ENCODE measurements around the gene CEPT1. TPM values are rescaled to one million over a fixed set of nuclear protein-coding genes. Genes with fewer than 3 reads are reported as not detected.
"Not testable (repeated sequence)": the region's sequence is repeated elsewhere in the genome, so short reads cannot be mapped to it uniquely, and the experiment has no call there.

The CEPT1 gene
- 34.0 and 40.7 TPM in 2 replicates for total RNA-seq (ENCODE audit: low replicate concordance)

DNA sequence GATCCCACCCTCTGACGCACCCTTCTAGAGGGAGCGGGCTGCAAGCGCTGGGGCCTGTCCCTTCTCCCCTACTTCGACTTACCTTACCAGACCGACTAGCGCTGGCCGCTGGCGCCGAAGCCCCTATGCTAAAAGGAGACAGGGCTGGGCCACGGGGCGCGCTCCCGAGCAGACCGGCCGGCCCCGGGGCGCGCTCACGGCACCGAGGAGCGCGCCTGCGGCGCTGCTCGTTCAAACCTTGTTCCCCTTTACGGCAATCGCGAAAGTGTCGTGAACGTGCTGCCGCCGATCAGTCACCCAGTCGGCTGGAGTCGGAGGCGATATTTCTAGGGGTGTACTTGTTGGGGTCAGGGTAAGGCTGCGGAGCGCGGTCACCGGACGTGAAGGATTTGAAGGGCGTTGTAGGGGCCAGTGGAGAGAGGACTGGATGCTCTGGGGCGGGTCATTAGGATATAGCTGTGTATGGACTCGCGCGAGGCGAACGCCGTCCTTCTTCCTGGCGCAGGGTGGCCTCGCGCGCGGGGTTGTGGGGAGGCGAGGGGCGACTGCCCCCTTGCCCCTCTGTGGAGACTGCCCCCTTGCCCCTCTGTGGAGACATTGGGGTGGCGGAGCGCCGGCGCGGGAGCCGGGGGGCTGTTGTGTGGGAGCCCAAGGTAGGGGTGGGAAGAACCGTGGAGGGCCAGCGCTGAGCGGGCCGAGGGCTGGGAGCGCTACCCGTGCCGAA lies at the start of gene CEPT1, which contains the start of gene DRAM2:
TSS of gene CEPT1 (plus strand) at position 268 of the 724 bp plus-strand sequence. CDS start 7,492 bp downstream, outside the sequence.
TSS of gene DRAM2 (minus strand) at position 138 of the 724 bp plus-strand sequence. CDS start 8,539 bp downstream, outside the sequence.
- TF ChIP-seq, protein P1, sequence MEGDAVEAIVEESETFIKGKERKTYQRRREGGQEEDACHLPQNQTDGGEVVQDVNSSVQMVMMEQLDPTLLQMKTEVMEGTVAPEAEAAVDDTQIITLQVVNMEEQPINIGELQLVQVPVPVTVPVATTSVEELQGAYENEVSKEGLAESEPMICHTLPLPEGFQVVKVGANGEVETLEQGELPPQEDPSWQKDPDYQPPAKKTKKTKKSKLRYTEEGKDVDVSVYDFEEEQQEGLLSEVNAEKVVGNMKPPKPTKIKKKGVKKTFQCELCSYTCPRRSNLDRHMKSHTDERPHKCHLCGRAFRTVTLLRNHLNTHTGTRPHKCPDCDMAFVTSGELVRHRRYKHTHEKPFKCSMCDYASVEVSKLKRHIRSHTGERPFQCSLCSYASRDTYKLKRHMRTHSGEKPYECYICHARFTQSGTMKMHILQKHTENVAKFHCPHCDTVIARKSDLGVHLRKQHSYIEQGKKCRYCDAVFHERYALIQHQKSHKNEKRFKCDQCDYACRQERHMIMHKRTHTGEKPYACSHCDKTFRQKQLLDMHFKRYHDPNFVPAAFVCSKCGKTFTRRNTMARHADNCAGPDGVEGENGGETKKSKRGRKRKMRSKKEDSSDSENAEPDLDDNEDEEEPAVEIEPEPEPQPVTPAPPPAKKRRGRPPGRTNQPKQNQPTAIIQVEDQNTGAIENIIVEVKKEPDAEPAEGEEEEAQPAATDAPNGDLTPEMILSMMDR (IDR thresholded peaks at IDR 0.05; ENCODE audit: insufficient read depth, low read length), result no peak
- H3K4me3 ChIP-seq (ENCODE audit: low read depth, low read length), result peak within 1 kb of the TSS; percentile 97
- DNase-seq (ENCODE audit: low read depth), result peak; percentile 94

DNA sequence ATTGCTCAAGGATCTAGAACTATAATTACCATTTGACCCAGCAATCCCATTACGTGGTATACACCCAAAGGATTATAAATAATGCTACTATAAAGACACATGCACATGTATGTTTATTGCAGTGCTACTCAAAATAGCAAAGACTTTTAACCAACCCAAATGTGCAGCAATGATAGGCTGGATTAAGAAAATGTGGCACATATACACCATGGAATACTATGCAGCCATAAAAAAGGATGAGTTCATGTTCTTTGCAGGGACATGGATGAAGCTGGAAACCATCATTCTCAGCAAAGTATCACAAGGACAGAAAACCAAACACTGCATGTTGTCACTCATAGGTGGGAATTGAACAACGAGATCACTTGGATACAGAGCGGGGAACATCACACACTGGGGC lies 44.6 kb upstream of the CEPT1 start:
- not testable (repeated sequence) for H3K4me3 ChIP-seq (ENCODE audit: low read depth, low read length); DNase-seq (ENCODE audit: low read depth)

DNA sequence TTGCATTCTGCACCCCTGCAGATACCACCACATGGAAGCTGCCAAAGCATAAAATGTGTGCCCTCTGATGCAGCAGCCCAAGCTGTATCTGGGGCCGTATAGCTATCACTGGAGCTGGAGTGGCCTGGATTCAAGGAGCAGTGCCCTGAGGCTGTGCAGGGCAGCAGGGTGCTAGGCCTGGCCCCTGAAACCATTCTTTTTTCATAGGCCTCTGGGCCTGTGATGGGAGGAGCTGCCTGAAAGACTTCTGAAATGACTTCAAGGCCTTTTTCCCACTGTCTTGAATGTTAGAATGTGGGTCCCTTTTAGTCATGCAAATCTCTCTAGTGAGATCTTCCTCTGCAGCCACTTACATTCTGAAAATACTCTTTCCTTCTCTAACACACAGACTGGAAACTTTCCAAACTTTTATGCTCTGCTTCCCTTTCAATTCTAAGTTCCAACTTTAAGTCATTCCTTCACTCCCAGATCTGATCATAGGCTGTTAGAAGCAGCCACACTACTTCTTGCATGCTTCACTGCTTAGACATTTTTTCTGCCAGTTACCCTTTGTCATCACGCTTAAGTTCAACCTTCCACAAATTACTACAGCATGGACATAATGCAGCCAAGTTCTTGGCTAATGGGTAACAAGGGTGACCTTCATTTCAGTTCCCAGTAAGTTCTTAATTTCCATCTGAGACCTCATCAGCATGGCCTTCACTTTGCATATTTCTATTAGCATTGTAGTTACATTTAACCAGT lies 42.5 kb upstream of the CEPT1 start:
- TF ChIP-seq, protein P1 (IDR thresholded peaks at IDR 0.05; ENCODE audit: insufficient read depth, low read length), result no peak
- DNase-seq (ENCODE audit: low read depth), result no peak
- no peak overlapping the region for H3K4me3 ChIP-seq (ENCODE audit: low read depth, low read length)

DNA sequence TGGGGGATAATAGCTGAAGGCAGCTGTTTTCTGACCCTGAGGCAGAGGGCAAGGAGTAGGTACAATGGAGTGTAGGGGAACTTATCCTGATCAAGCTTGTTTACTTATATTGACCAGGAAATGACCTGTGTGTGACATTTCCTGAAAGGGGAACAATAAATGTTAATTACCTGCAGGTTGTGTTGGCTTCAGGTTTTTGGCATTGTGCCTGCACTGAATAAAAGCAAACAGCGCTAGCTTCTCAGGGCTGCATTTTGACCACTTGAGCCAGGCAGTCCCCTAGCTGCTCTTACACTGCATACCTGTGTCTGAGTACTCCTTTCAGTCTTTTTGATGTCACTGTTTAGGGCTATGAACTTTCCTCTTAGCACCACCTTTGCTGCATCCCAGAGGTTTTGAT lies 40.7 kb upstream of the CEPT1 start:
- no peak for DNase-seq (ENCODE audit: low read depth)
- H3K4me3 ChIP-seq (ENCODE audit: low read depth, low read length), result no peak overlapping the region
- TF ChIP-seq, protein P1 (IDR thresholded peaks at IDR 0.05; ENCODE audit: insufficient read depth, low read length), result no peak

DNA sequence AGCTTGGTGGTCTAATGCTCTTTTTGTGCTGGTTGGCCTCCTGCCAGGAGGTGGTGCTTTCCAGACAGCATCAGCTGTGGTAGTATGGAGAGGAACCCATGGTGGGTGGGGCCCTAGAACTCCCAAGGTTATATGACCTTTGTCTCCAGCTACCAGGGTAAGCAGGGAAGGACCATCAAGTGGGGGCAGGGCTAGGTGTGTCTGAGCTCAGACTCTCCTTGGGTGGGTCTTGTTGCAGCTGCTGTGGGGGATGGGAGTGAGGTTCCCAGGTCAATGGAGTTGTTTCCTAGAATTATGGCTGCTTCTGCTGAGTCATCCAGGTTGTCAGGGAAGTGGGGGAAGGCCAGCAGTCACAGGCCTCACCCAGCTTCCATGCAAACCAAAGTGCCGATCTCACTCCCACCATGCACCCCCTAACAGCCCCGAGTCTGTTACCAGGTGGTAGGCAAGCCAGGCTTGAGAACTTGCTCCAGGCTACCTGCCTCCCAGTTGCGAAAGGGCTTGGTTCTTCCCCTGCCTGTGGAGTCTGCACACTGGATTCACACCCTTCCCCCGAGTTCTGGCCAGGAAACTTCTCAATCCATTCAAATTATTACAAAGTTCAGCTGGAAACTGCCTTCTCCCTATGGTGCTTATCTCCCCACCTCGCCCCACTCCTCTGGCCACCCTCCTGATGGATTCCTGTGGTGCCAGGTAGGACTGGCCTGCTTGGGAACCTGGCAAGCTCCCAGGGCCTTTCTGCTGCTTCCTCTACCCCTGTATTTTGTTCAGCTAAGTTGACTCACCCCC lies 38.0 kb upstream of the CEPT1 start:
- TF ChIP-seq, protein P1 (IDR thresholded peaks at IDR 0.05; ENCODE audit: insufficient read depth, low read length), result no peak
- H3K4me3 ChIP-seq (ENCODE audit: low read depth, low read length), result no peak overlapping the region
- no peak for DNase-seq (ENCODE audit: low read depth)

DNA sequence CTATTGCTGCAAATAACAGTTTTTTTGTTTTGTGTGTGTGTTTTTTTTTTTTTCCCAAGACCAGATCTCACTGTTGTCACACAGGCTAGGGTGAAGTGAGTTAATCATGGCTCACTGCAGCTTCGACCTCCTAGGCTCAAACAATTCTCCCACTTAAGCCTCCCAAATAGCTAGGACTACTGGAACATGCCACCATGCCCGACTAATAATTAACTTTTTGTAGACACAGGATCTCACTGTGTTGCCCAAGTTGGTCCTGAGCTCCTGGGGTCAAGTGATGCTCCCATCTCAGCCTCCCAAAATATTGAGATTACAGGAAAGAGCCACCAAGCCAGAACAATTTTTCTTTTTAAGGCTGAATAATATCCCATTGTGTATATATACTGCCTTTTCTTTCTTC lies 35.0 kb upstream of the CEPT1 start:
- TF ChIP-seq, protein P1 (IDR thresholded peaks at IDR 0.05; ENCODE audit: insufficient read depth, low read length), result no peak
- no peak overlapping the region for H3K4me3 ChIP-seq (ENCODE audit: low read depth, low read length)
- no peak for DNase-seq (ENCODE audit: low read depth)
